Measurements from ENCODE around the gene PRR19.

Gene PRR19

DNA sequence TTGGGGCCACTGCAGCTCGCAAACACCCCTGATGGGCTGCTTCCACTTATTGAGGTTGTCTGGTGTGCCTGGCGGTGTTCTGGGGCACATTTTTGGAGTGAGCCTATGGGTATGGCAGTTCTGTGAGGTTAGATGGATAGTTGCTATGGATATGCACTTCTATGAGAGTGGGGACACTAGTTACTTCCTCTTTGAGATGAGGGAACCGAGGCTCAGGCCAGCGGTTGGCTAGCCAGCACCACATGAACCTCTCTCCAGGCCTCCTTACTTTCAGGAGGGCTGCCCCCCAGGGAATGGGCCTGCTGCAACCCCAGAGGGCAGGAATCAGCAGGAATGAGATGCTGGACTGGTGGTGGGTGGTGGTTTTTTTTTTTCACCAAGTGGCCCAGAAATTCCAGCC, 13.5 kb upstream of the PRR19 start:
- Histone ChIP-seq H2BK5ac (ENCODE audit: low read depth, low read length, poor library complexity) (no peak overlapping the region), H3K79me1 (ENCODE audit: low read length) (peaks cover 9% of the 10 kb centered on the region), H3K23ac (ENCODE audit: low read length) (no peak overlapping the region), H2AFZ (ENCODE audit: insufficient read depth, low read length, poor library complexity) (no peak overlapping the region), H2BK120ac (ENCODE audit: insufficient read depth, low read length, poor library complexity) (no peak overlapping the region), H4K8ac (ENCODE audit: low read depth, low read length) (no peak overlapping the region), H3K4me2 (ENCODE audit: low read length) (no peak overlapping the region), H3K4me1 (ENCODE audit: control insufficient read depth in 1 of 2, insufficient read depth in 2 of 2, low read length in 2 of 2) (peaks cover 17 to 18% of the 10 kb centered on the region in 2 experiments), H3K14ac (ENCODE audit: low read length) (no peak overlapping the region), H3K9ac (ENCODE audit: low read length) (no peak overlapping the region), H3K27ac (ENCODE audit: low read depth, low read length) (no peak overlapping the region), H3K4me3 (ENCODE audit: low read depth, low read length) (no peak overlapping the region), H3K18ac (ENCODE audit: low read length) (no peak overlapping the region), H2AK5ac (ENCODE audit: low read length) (no peak overlapping the region), H3K9me3 (ENCODE audit: insufficient read depth, low read depth, low read length) (peaks cover 1% of the 10 kb centered on the region), H3K27me3 (ENCODE audit: insufficient read depth, low read length) (no peaks in the 10 kb centered on the region), H3K4ac (ENCODE audit: low read depth, low read length) (no peak overlapping the region), H4K12ac (ENCODE audit: low read depth, low read length) (no peak overlapping the region), H4K91ac (ENCODE audit: low read depth, low read length) (no peak overlapping the region), H3K79me2 (ENCODE audit: control insufficient read depth, insufficient read depth, low read length, poor library complexity) (peaks cover 11% of the 10 kb centered on the region), H2BK12ac (ENCODE audit: low read length) (no peak overlapping the region), H3K36me3 (ENCODE audit: control insufficient read depth in 1 of 2, insufficient read depth in 2 of 2, low read length in 2 of 2) (peaks cover 71 to 72% of the 10 kb centered on the region in 2 experiments)
- DNase-seq = no peak
- no CpG with 5 or more reads among the region's 4 CpGs for WGBS (ENCODE audit: extremely low coverage, insufficient coverage, insufficient read length)

DNA sequence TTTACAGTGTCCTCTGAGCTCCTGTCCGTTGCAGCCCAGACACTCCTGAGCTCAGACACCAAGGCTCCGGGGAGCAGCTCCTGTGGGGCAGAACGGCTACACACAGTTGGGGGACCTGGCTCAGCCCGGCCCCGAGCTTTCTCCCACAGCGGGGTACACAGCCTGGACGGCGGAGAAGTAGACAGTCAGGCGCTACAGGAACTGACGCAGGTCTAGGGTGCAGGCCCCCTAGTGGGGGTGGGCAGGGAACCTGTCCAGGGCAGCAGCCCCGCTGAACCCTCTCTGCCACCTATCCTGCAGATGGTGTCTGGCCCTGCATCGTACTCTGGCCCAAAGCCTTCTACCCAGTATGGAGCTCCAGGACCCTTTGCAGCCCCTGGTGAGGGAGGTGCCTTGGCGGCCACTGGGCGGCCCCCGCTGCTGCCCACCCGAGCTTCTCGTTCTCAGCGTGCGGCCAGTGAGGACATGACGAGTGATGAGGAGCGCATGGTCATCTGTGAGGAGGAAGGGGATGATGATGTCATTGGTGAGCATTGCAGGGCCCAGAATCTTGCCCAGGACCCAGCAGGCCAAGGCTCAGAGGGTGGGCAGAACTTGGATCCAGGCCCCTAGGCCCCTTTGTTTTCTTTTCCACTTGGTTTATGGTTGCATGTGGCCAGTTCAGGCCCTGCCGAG, 12.9 kb upstream of the PRR19 start:
- H3K27me3 ChIP-seq (ENCODE audit: insufficient read depth, low read length) = no peaks in the 10 kb centered on the region
- H3K9me3 ChIP-seq (ENCODE audit: insufficient read depth, low read depth, low read length) = peaks cover 2% of the 10 kb centered on the region
- H3K79me2 ChIP-seq (ENCODE audit: control insufficient read depth, insufficient read depth, low read length, poor library complexity) = peaks cover 11% of the 10 kb centered on the region
- no peak overlapping the region for H3K14ac ChIP-seq (ENCODE audit: low read length)
- H3K4ac ChIP-seq (ENCODE audit: low read depth, low read length) = no peak overlapping the region
- no peak overlapping the region for H3K23ac ChIP-seq (ENCODE audit: low read length)
- no peak overlapping the region for H3K27ac ChIP-seq (ENCODE audit: low read depth, low read length)
- no peak overlapping the region for H3K4me3 ChIP-seq (ENCODE audit: low read depth, low read length)
- H4K91ac ChIP-seq (ENCODE audit: low read depth, low read length) = no peak overlapping the region
- no peak overlapping the region for H2BK120ac ChIP-seq (ENCODE audit: insufficient read depth, low read length, poor library complexity)
- H4K8ac ChIP-seq (ENCODE audit: low read depth, low read length) = no peak overlapping the region
- no peak overlapping the region for H3K18ac ChIP-seq (ENCODE audit: low read length)
- no peak overlapping the region for H2BK12ac ChIP-seq (ENCODE audit: low read length)
- no peak overlapping the region for H4K12ac ChIP-seq (ENCODE audit: low read depth, low read length)
- H3K36me3 ChIP-seq (ENCODE audit: control insufficient read depth in 1 of 2, insufficient read depth in 2 of 2, low read length in 2 of 2) = peaks cover 77 to 78% of the 10 kb centered on the region in 2 experiments
- no peak overlapping the region for H2BK5ac ChIP-seq (ENCODE audit: low read depth, low read length, poor library complexity)
- no peak overlapping the region for H2AK5ac ChIP-seq (ENCODE audit: low read length)
- H2AFZ ChIP-seq (ENCODE audit: insufficient read depth, low read length, poor library complexity) = no peak overlapping the region
- DNase-seq = no peak
- no peak overlapping the region for H3K4me2 ChIP-seq (ENCODE audit: low read length)
- H3K4me1 ChIP-seq (ENCODE audit: control insufficient read depth in 1 of 2, insufficient read depth in 2 of 2, low read length in 2 of 2) = peaks cover 16% of the 10 kb centered on the region in 2 experiments
- no CpG with 5 or more reads among the region's 22 CpGs for WGBS (ENCODE audit: extremely low coverage, insufficient coverage, insufficient read length)
- no peak overlapping the region for H3K9ac ChIP-seq (ENCODE audit: low read length)
- peaks cover 6% of the 10 kb centered on the region for H3K79me1 ChIP-seq (ENCODE audit: low read length)

GRCh38 chr19:42289556-42290041, 12.3 kb upstream of the PRR19 start:
- Histone ChIP-seq H3K79me1 (ENCODE audit: low read length) (peaks cover 3% of the 10 kb centered on the region), H2BK5ac (ENCODE audit: low read depth, low read length, poor library complexity) (no peak overlapping the region), H3K79me2 (ENCODE audit: control insufficient read depth, insufficient read depth, low read length, poor library complexity) (peaks cover 9% of the 10 kb centered on the region), H3K27ac (ENCODE audit: low read depth, low read length) (no peak overlapping the region), H2AK5ac (ENCODE audit: low read length) (no peak overlapping the region), H3K36me3 (ENCODE audit: control insufficient read depth in 1 of 2, insufficient read depth in 2 of 2, low read length in 2 of 2) (peaks cover 83 to 84% of the 10 kb centered on the region in 2 experiments), H2BK120ac (ENCODE audit: insufficient read depth, low read length, poor library complexity) (no peak overlapping the region), H3K4ac (ENCODE audit: low read depth, low read length) (no peak overlapping the region), H4K8ac (ENCODE audit: low read depth, low read length) (no peak overlapping the region), H3K4me2 (ENCODE audit: low read length) (no peak overlapping the region), H4K91ac (ENCODE audit: low read depth, low read length) (no peak overlapping the region), H3K14ac (ENCODE audit: low read length) (no peak overlapping the region), H3K23ac (ENCODE audit: low read length) (no peak overlapping the region), H3K27me3 (ENCODE audit: insufficient read depth, low read length) (no peaks in the 10 kb centered on the region), H3K4me3 (ENCODE audit: low read depth, low read length) (no peak overlapping the region), H3K18ac (ENCODE audit: low read length) (no peak overlapping the region), H3K9me3 (ENCODE audit: insufficient read depth, low read depth, low read length) (peaks cover 3% of the 10 kb centered on the region), H2BK12ac (ENCODE audit: low read length) (no peak overlapping the region), H4K12ac (ENCODE audit: low read depth, low read length) (no peak overlapping the region), H3K9ac (ENCODE audit: low read length) (no peak overlapping the region), H2AFZ (ENCODE audit: insufficient read depth, low read length, poor library complexity) (no peak overlapping the region), H3K4me1 (ENCODE audit: control insufficient read depth in 1 of 2, insufficient read depth in 2 of 2, low read length in 2 of 2) (peaks cover 16% of the 10 kb centered on the region in 2 experiments)
- DNase-seq = no peak
- WGBS (ENCODE audit: extremely low coverage, insufficient coverage, insufficient read length) = no CpG with 5 or more reads among the region's 8 CpGs

DNA sequence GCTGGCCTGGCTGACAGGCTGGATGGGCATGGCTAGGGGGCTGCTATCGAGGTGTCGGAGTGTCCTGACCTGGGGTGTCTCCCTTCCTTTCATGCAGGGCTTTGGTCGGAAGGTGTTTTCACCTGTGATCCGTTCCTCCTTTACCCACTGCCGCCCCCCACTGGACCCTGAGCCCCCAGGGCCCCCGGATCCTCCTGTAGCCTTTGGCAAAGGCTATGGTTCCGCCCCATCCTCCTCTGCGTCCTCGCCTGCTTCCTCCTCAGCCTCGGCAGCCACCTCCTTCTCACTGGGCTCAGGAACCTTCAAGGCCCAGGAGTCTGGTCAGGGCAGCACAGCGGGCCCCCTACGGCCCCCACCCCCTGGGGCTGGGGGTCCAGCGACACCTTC, 11.8 kb upstream of the PRR19 start:
- H3K4me3 ChIP-seq (ENCODE audit: low read depth, low read length) = no peak overlapping the region
- H2AK5ac ChIP-seq (ENCODE audit: low read length) = no peak overlapping the region
- H2BK5ac ChIP-seq (ENCODE audit: low read depth, low read length, poor library complexity) = no peak overlapping the region
- no peak overlapping the region for H3K27ac ChIP-seq (ENCODE audit: low read depth, low read length)
- H2BK120ac ChIP-seq (ENCODE audit: insufficient read depth, low read length, poor library complexity) = no peak overlapping the region
- no CpG with 5 or more reads among the region's 13 CpGs for WGBS (ENCODE audit: extremely low coverage, insufficient coverage, insufficient read length)
- H3K36me3 ChIP-seq (ENCODE audit: control insufficient read depth in 1 of 2, insufficient read depth in 2 of 2, low read length in 2 of 2) = peaks cover 87% of the 10 kb centered on the region in 2 experiments
- no peak overlapping the region for H4K91ac ChIP-seq (ENCODE audit: low read depth, low read length)
- H3K27me3 ChIP-seq (ENCODE audit: insufficient read depth, low read length) = no peaks in the 10 kb centered on the region
- H3K4me1 ChIP-seq (ENCODE audit: control insufficient read depth in 1 of 2, insufficient read depth in 2 of 2, low read length in 2 of 2) = peaks cover 12% of the 10 kb centered on the region in 2 experiments
- H3K79me1 ChIP-seq (ENCODE audit: low read length) = no peaks in the 10 kb centered on the region
- H3K9ac ChIP-seq (ENCODE audit: low read length) = no peak overlapping the region
- peaks cover 3% of the 10 kb centered on the region for H3K9me3 ChIP-seq (ENCODE audit: insufficient read depth, low read depth, low read length)
- H2BK12ac ChIP-seq (ENCODE audit: low read length) = no peak overlapping the region
- H3K23ac ChIP-seq (ENCODE audit: low read length) = no peak overlapping the region
- H3K79me2 ChIP-seq (ENCODE audit: control insufficient read depth, insufficient read depth, low read length, poor library complexity) = peaks cover 4% of the 10 kb centered on the region
- no peak overlapping the region for H4K8ac ChIP-seq (ENCODE audit: low read depth, low read length)
- no peak overlapping the region for H3K14ac ChIP-seq (ENCODE audit: low read length)
- H3K4ac ChIP-seq (ENCODE audit: low read depth, low read length) = no peak overlapping the region
- no peak overlapping the region for H4K12ac ChIP-seq (ENCODE audit: low read depth, low read length)
- no peak overlapping the region for H3K4me2 ChIP-seq (ENCODE audit: low read length)
- no peak overlapping the region for H2AFZ ChIP-seq (ENCODE audit: insufficient read depth, low read length, poor library complexity)
- no peak for DNase-seq
- no peak overlapping the region for H3K18ac ChIP-seq (ENCODE audit: low read length)
